K562 (cell line): ENCODE measurements around the gene L3MBTL1. TPM values are rescaled to one million over a fixed set of nuclear protein-coding genes. Genes with fewer than 3 reads are reported as not detected.

ENCODE experiments used
- BCLAF1 ChIP-seq, 2 experiments: fragments of 450-650 bp in 1 of 2; IDR thresholded peaks; 2 replicates each; pipeline ENCODE4 v1.6.1; 2011 to 2017; ENCODE audit warnings: low read depth in 2 of 2, antibody characterized with exemption in 1 of 2, borderline replicate concordance in 1 of 2, low read length in 1 of 2, mild to moderate bottlenecking in 1 of 2, mixed read lengths in 1 of 2; ENCODE audit not compliant: control insufficient read depth in 1 of 2
- CREM ChIP-seq: IDR thresholded peaks from 2 replicates; pipeline ENCODE4 v1.6.1; 2014; ENCODE audit warnings: antibody characterized with exemption, low read depth
- ELF1 ChIP-seq: fragments of 200-800 bp; sonication (Bioruptor generic); IDR thresholded peaks from 2 replicates; pipeline ENCODE4 v1.6.1; 2016; ENCODE audit warnings: missing genetic modification characterization, missing compliant biosample characterization
- FOXA1 ChIP-seq: fragments of 450-650 bp; IDR thresholded peaks from 2 replicates; pipeline ENCODE4 v1.6.1; 2016; ENCODE audit warnings: mild to moderate bottlenecking, borderline replicate concordance
- GABPB1 ChIP-seq: sonication (generic); formaldehyde crosslinking; IDR thresholded peaks from 2 replicates; pipeline ENCODE4 v1.8.0; 2022; ENCODE audit warnings: mild to moderate bottlenecking, missing genetic modification reagents
- JUND ChIP-seq, 2 experiments: IDR thresholded peaks; 2 replicates in 1 of 2; 3 replicates in 1 of 2; pipeline ENCODE4 v1.6.1; 2011; ENCODE audit warnings: borderline replicate concordance in 2 of 2, low read depth in 2 of 2, low read length in 2 of 2, improper control_type of control experiment in 1 of 2, missing biosample characterization in 1 of 2, missing genetic modification characterization in 1 of 2, missing genetic modification reagents in 1 of 2
- KDM1A ChIP-seq, 2 experiments: fragments of 450-650 bp; IDR thresholded peaks; 2 replicates each; pipeline ENCODE4 v1.6.1; 2016; ENCODE audit warnings: mild to moderate bottlenecking in 2 of 2
- KLF13 ChIP-seq: fragments of 450-650 bp; IDR thresholded peaks from 2 replicates; pipeline ENCODE4 v1.6.1; 2016; ENCODE audit warnings: missing genetic modification characterization, low read depth, mild to moderate bottlenecking, missing compliant biosample characterization, moderate library complexity, borderline replicate concordance
- MAFF ChIP-seq: IDR thresholded peaks from 2 replicates; pipeline ENCODE4 v1.6.1; 2012; ENCODE audit warnings: low read length, improper control_type of control experiment
- NBN ChIP-seq: fragments of 450-650 bp; IDR thresholded peaks from 2 replicates; pipeline ENCODE4 v1.6.1; 2016; ENCODE audit warnings: low read depth, mild to moderate bottlenecking
- NFIC ChIP-seq: fragments of 450-650 bp; IDR thresholded peaks from 2 replicates; pipeline ENCODE4 v1.6.1; 2017; ENCODE audit warnings: mild to moderate bottlenecking, inconsistent platforms
- POLR2G ChIP-seq: fragments of 200-400 bp; formaldehyde crosslinking; IDR thresholded peaks from 2 replicates; pipeline ENCODE4 v1.6.1; 2017; ENCODE audit warnings: low read depth, mild to moderate bottlenecking, antibody characterized with exemption, low read length, moderate library complexity
- POLR2H ChIP-seq: IDR thresholded peaks from 2 replicates; pipeline ENCODE4 v1.6.1; 2016; ENCODE audit warnings: missing genetic modification characterization, low read depth, mild to moderate bottlenecking, control low read depth, missing compliant biosample characterization, moderate library complexity
- SAP30 ChIP-seq: fragments of 200-600 bp; sonication (generic); IDR thresholded peaks from 2 replicates; pipeline ENCODE4 v1.6.1; 2012; ENCODE audit warnings: borderline replicate concordance, low read depth, mild to moderate bottlenecking, moderate library complexity, low read length, control low read depth, inconsistent platforms; ENCODE audit not compliant: insufficient read depth, poor library complexity, severe bottlenecking
- ZEB2 ChIP-seq: fragments of 450-650 bp; IDR thresholded peaks from 2 replicates; pipeline ENCODE4 v1.6.1; 2016
- polyA plus RNA-seq, 8 experiments: library from polyadenylated mRNA; depleted of rRNA in 4 of 8; stranded (reverse) in 5 of 8; unstranded in 3 of 8; fragments of >200 nt; fragmentation: Nextera tagmentation in 2 of 8; fragmentation: Illumina TruSeq in 1 of 8; extraction: Ambion mirVana in 2 of 8; extraction: Trizol in 1 of 8; gene quantifications; 2 replicates each; pipeline versions ENCODE4 v1.2.1 to v1.2.3, GENCODE V29; 2011 to 2014; ENCODE audit warnings: inconsistent platforms in 1 of 8, missing spikeins in 1 of 8
- total RNA-seq, 7 experiments: library from RNA; depleted of rRNA in 6 of 7; stranded (reverse); fragments of >200 nt in 6 of 7; fragmentation: Illumina TruSeq in 2 of 7; extraction: Trizol in 2 of 7; gene quantifications; 2 replicates each; pipeline versions ENCODE4 v1.2.1 to v1.2.3, GENCODE V29; 2011 to 2021; ENCODE audit warnings: low replicate concordance in 1 of 7
- TF ChIP-seq, protein P1 (sequence below), 2 experiments: fragments of 450-650 bp in 1 of 2; sonication (generic) in 1 of 2; formaldehyde crosslinking in 1 of 2; IDR thresholded peaks in 1 of 2; conservative IDR thresholded peaks in 1 of 2; 2 replicates each; pipeline versions ENCODE4 v1.6.1 to v1.8.1; 2016 to 2023; ENCODE audit warnings: mild to moderate bottlenecking in 2 of 2, moderate library complexity in 2 of 2, inconsistent platforms in 1 of 2, missing genetic modification reagents in 1 of 2
- TF ChIP-seq, protein P2 (sequence below): sonication (generic); formaldehyde crosslinking; IDR thresholded peaks from 2 replicates; pipeline ENCODE4 v1.8.1; 2023; ENCODE audit warnings: mild to moderate bottlenecking, missing genetic modification reagents

L3MBTL1 gene
- total and polyA plus RNA-seq, 9 of the 15 experiments (the other 6 are each of a cell fraction or from before 2014, with no cell fraction given), result 0.77 to 10.0 (median 4.4) TPM

- TF ChIP-seq GABPB1 (0 out of 2 replicates have a peak, but pooled peaks have one; percentile 25), POLR2G (peak; percentile 67), NFIC (peak; percentile 40; the same call in 1 of the 2 replicates), FOXA1 (no peak), KLF13 (peak; percentile 76), BCLAF1 (IDR thresholded peaks at IDR 0.05; ENCODE audit: borderline replicate concordance in 1 of 2, control insufficient read depth in 1 of 2, low read depth in 2 of 2, low read length in 1 of 2) (peak in 1 of 2 experiments; percentile 95; a peak in 2 of 4 replicates), NBN (peak; percentile 65; the same call in 1 of the 2 replicates), SAP30 (peak; percentile 85), KDM1A (IDR thresholded peaks at IDR 0.05) (peak in 1 of 2 experiments; percentile 77; a peak in 2 of 4 replicates), JUND (IDR thresholded peaks at IDR 0.05; ENCODE audit: borderline replicate concordance, low read depth, low read length) (peak; percentile 96), JUND (tag; IDR thresholded peaks at IDR 0.05; ENCODE audit: borderline replicate concordance, low read depth, low read length) (no peak), CREM (peak; percentile 95), ZEB2 (peak; percentile 89), ELF1 (0 out of 2 replicates have a peak, but pooled peaks have one; percentile 27), MAFF (peak; percentile 73), POLR2H (tag) (peak; percentile 58; the same call in 1 of the 2 replicates)
- TF ChIP-seq, protein P1, sequence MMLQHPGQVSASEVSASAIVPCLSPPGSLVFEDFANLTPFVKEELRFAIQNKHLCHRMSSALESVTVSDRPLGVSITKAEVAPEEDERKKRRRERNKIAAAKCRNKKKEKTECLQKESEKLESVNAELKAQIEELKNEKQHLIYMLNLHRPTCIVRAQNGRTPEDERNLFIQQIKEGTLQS (IDR thresholded peaks at IDR 0.05), result peak; percentile 83
- TF ChIP-seq, protein P1 (CRISPR knock-in tag; conservative IDR thresholded peaks at IDR 0.05), result no peak
- TF ChIP-seq, protein P2, sequence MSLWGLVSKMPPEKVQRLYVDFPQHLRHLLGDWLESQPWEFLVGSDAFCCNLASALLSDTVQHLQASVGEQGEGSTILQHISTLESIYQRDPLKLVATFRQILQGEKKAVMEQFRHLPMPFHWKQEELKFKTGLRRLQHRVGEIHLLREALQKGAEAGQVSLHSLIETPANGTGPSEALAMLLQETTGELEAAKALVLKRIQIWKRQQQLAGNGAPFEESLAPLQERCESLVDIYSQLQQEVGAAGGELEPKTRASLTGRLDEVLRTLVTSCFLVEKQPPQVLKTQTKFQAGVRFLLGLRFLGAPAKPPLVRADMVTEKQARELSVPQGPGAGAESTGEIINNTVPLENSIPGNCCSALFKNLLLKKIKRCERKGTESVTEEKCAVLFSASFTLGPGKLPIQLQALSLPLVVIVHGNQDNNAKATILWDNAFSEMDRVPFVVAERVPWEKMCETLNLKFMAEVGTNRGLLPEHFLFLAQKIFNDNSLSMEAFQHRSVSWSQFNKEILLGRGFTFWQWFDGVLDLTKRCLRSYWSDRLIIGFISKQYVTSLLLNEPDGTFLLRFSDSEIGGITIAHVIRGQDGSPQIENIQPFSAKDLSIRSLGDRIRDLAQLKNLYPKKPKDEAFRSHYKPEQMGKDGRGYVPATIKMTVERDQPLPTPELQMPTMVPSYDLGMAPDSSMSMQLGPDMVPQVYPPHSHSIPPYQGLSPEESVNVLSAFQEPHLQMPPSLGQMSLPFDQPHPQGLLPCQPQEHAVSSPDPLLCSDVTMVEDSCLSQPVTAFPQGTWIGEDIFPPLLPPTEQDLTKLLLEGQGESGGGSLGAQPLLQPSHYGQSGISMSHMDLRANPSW (CRISPR knock-in tag), result peak; percentile 58; the same call in 1 of the 2 replicates
Observed at GRCh38 chr20:43590392-43591303, 83.2 kb downstream of the L3MBTL1 start, which contains the start of gene IFT52 (continued).
